DOHH2 (cell line): ENCODE measurements around the gene ZNF74.

ENCODE experiments used
- H3F3A ChIP-seq: fragments of 200-600 bp; sonication (generic), shearing (Covaris generic); 2 replicates; pipeline ENCODE4 v1.6.0; 2016; ENCODE audit warnings: antibody characterized with exemption, mild to moderate bottlenecking; ENCODE audit not compliant: control insufficient read depth, insufficient read depth
- H3K27ac ChIP-seq: fragments of 200-600 bp; sonication (generic); 2 replicates; pipeline ENCODE4 v1.5.1; 2014; ENCODE audit warnings: low read depth, mild to moderate bottlenecking, low read length, moderate library complexity
- H3K27me3 ChIP-seq: fragments of 200-600 bp; sonication (generic); 2 replicates; pipeline ENCODE4 v1.6.1; 2014; ENCODE audit warnings: mild to moderate bottlenecking, low read length, mixed read lengths; ENCODE audit not compliant: control insufficient read depth
- H3K36me3 ChIP-seq: fragments of 200-600 bp; sonication (generic); 2 replicates; pipeline ENCODE4 v1.6.1; 2014; ENCODE audit warnings: mild to moderate bottlenecking, low read length, moderate library complexity, mixed read lengths; ENCODE audit not compliant: control insufficient read depth
- H3K4me1 ChIP-seq: fragments of 200-600 bp; sonication (generic); 2 replicates; pipeline ENCODE4 v1.6.1; 2014; ENCODE audit warnings: mild to moderate bottlenecking, low read length, mixed read lengths; ENCODE audit not compliant: control insufficient read depth
- H3K4me2 ChIP-seq: fragments of 200-600 bp; sonication (generic); 2 replicates; pipeline ENCODE4 v1.6.0; 2014; ENCODE audit warnings: mild to moderate bottlenecking, low read length, moderate library complexity
- H3K4me3 ChIP-seq: fragments of 200-600 bp; sonication (generic); 2 replicates; pipeline ENCODE4 v1.5.1; 2014; ENCODE audit warnings: mild to moderate bottlenecking, low read length, mixed read lengths
- H3K79me2 ChIP-seq: fragments of 200-600 bp; sonication (generic); 2 replicates; pipeline ENCODE4 v1.6.1; 2014; ENCODE audit warnings: mild to moderate bottlenecking, low read length, mixed read lengths; ENCODE audit not compliant: control insufficient read depth
- H3K9me2 ChIP-seq: fragments of 200-600 bp; sonication (generic); replicated peaks from 2 replicates; pipeline ENCODE4 v1.6.1; 2014; ENCODE audit warnings: mild to moderate bottlenecking, low read length, mixed read lengths; ENCODE audit not compliant: control insufficient read depth
- H3K9me3 ChIP-seq: fragments of 200-600 bp; sonication (generic); 2 replicates; pipeline ENCODE4 v1.6.1; 2014; ENCODE audit warnings: antibody characterized with exemption, low read length, mixed read lengths; ENCODE audit not compliant: control insufficient read depth, insufficient read depth
- H4K20me1 ChIP-seq: fragments of 200-600 bp; sonication (generic); 2 replicates; pipeline ENCODE4 v1.6.0; 2014; ENCODE audit warnings: low read depth, mild to moderate bottlenecking, antibody characterized with exemption, low read length, moderate library complexity; ENCODE audit not compliant: control insufficient read depth, insufficient read depth
- EZH2phosphoT487 ChIP-seq: fragments of 200-600 bp; sonication (generic); IDR thresholded peaks from 2 replicates; pipeline ENCODE4 v1.6.1; 2017; ENCODE audit warnings: borderline replicate concordance, mild to moderate bottlenecking, antibody characterized with exemption, low read length, moderate library complexity, mixed read lengths
- TF ChIP-seq, protein P1 (sequence below): fragments of 200-600 bp; sonication (generic); IDR thresholded peaks from one replicate; pipeline ENCODE4 v1.5.1; 2014; ENCODE audit warnings: antibody characterized with exemption, mild to moderate bottlenecking, low read depth, low read length; ENCODE audit not compliant: poor library complexity, severe bottlenecking

The ZNF74 gene

DNA sequence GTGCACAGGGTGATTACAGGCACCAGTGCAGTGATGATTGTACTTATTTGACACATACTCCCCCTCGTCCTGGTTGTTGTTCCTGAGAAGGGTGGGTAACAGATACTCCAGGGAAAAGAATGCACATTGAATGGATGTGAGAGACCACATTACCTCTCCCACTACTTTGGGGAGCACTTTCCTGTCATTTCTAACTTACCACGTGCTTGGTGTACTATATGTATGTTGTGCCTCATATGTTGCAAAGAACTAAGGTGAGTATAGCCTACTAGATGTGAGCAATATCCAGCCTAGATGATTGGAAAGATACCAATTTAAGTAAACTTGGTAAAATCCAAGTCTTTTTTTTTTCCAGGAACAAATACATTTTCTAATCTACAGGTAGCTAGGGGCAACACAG, 58.0 kb downstream of the ZNF74 start:
- H3K9me3 ChIP-seq = no peaks in the 10 kb centered on the region
- H3K4me1 ChIP-seq = peaks cover 7% of the 10 kb centered on the region
- no peak for TF ChIP-seq EZH2phosphoT487
- TF ChIP-seq, protein P1, sequence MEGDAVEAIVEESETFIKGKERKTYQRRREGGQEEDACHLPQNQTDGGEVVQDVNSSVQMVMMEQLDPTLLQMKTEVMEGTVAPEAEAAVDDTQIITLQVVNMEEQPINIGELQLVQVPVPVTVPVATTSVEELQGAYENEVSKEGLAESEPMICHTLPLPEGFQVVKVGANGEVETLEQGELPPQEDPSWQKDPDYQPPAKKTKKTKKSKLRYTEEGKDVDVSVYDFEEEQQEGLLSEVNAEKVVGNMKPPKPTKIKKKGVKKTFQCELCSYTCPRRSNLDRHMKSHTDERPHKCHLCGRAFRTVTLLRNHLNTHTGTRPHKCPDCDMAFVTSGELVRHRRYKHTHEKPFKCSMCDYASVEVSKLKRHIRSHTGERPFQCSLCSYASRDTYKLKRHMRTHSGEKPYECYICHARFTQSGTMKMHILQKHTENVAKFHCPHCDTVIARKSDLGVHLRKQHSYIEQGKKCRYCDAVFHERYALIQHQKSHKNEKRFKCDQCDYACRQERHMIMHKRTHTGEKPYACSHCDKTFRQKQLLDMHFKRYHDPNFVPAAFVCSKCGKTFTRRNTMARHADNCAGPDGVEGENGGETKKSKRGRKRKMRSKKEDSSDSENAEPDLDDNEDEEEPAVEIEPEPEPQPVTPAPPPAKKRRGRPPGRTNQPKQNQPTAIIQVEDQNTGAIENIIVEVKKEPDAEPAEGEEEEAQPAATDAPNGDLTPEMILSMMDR = no peak
- no peak overlapping the region for H3K4me2 ChIP-seq
- no peak overlapping the region for H3K27ac ChIP-seq
- no peaks in the 10 kb centered on the region for H3F3A ChIP-seq
- H3K9me2 ChIP-seq = no peaks in the 10 kb centered on the region
- H3K36me3 ChIP-seq = no peaks in the 10 kb centered on the region
- no peak overlapping the region for H3K4me3 ChIP-seq
- no peaks in the 10 kb centered on the region for H3K27me3 ChIP-seq
- no peaks in the 10 kb centered on the region for H3K79me2 ChIP-seq
- H4K20me1 ChIP-seq = no peaks in the 10 kb centered on the region

DNA sequence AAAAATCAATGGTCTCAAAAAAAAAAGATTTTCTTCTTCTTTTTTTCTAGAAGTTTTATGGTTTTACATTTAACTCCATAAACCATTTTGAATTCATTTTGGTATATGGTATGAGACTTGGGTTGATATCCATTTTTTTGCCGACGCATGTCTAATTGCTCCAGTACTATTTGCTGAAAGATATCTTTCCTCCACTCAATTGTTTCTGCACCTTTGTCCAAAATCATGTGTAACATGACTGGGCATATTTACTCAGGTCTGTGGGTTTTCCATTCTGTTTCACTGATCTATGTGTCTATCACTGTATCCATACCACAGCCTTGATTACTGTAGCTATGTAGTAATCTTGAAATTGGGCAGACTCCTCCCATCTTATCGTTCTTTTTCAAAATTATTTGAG, 59.3 kb downstream of the ZNF74 start:
- H3K4me2 ChIP-seq = no peak overlapping the region
- H3F3A ChIP-seq = no peaks in the 10 kb centered on the region
- H3K4me1 ChIP-seq = peaks cover 7% of the 10 kb centered on the region
- H3K9me3 ChIP-seq = no peaks in the 10 kb centered on the region
- no peaks in the 10 kb centered on the region for H3K79me2 ChIP-seq
- no peaks in the 10 kb centered on the region for H3K9me2 ChIP-seq
- TF ChIP-seq, protein P1 = no peak
- TF ChIP-seq EZH2phosphoT487 = no peak
- H3K27ac ChIP-seq = no peak overlapping the region
- H3K27me3 ChIP-seq = no peaks in the 10 kb centered on the region
- no peaks in the 10 kb centered on the region for H4K20me1 ChIP-seq
- no peaks in the 10 kb centered on the region for H3K36me3 ChIP-seq
- H3K4me3 ChIP-seq = no peak overlapping the region

DNA sequence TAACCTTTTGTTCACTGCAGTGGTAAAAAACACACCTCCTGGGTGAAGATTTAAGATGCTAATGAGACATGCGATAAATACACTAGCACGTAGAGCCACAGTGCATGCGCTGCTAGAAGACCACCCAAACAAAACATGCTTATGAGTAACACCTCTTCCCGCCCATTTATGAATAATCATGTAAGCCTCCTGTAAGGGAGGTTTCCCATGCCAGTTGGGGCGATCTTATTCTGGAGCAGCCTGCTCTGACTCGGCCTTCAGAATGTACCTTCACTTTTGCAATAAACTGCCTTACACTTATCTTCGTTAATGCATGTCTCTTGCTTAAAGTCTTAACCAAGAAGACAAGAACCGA, 61.7 kb downstream of the ZNF74 start:
- Histone ChIP-seq H3K79me2 (no peaks in the 10 kb centered on the region), H3F3A (no peaks in the 10 kb centered on the region), H3K4me1 (peaks cover 7% of the 10 kb centered on the region), H3K4me2 (no peak overlapping the region), H4K20me1 (no peaks in the 10 kb centered on the region), H3K36me3 (no peaks in the 10 kb centered on the region), H3K9me2 (no peaks in the 10 kb centered on the region), H3K27ac (no peak overlapping the region), H3K27me3 (no peaks in the 10 kb centered on the region), H3K9me3 (no peaks in the 10 kb centered on the region), H3K4me3 (no peak overlapping the region)
- TF ChIP-seq, protein P1 = no peak
- TF ChIP-seq EZH2phosphoT487 = no peak
